Gastrocnemius medialis (tissue), 4 donors: ENCODE results near the gene GADD45G.

Source experiments
- CTCF ChIP-seq, 5 experiments: fragments of 450-650 bp in 3 of 5; fragments of 200-600 bp in 2 of 5; sonication (generic) in 2 of 5; IDR thresholded peaks in 4 of 5; conservative IDR thresholded peaks in 1 of 5; 1 replicate in 4 of 5; 2 replicates in 1 of 5; pipeline ENCODE4 v1.5.1; 2016 to 2019; ENCODE audit warnings: antibody characterized with exemption in 5 of 5, mild to moderate bottlenecking in 3 of 5, moderate library complexity in 3 of 5
- POLR2A ChIP-seq, 2 donors: fragments of 450-650 bp; IDR thresholded peaks; one replicate each; pipeline ENCODE4 v1.6.1; 2017; ENCODE audit warnings: antibody characterized with exemption in 2 of 2, mild to moderate bottlenecking in 2 of 2, moderate library complexity in 2 of 2

- TF ChIP-seq CTCF (IDR thresholded peaks at IDR 0.05 in 4 of 5, conservative IDR thresholded peaks at IDR 0.05 in 1 of 5) (no peak), POLR2A (IDR thresholded peaks at IDR 0.05) (no peak)
Observed at GRCh38 chr9:89555036-89555415, 49.8 kb upstream of the GADD45G start.
